ENCODE measurements around the gene MINK1. TPM values are rescaled to one million over a fixed set of nuclear protein-coding genes. Genes with fewer than 3 reads are reported as not detected.

MINK1 gene
- total RNA-seq, 1 donor from 2014 or later: 45.6 TPM

DNA sequence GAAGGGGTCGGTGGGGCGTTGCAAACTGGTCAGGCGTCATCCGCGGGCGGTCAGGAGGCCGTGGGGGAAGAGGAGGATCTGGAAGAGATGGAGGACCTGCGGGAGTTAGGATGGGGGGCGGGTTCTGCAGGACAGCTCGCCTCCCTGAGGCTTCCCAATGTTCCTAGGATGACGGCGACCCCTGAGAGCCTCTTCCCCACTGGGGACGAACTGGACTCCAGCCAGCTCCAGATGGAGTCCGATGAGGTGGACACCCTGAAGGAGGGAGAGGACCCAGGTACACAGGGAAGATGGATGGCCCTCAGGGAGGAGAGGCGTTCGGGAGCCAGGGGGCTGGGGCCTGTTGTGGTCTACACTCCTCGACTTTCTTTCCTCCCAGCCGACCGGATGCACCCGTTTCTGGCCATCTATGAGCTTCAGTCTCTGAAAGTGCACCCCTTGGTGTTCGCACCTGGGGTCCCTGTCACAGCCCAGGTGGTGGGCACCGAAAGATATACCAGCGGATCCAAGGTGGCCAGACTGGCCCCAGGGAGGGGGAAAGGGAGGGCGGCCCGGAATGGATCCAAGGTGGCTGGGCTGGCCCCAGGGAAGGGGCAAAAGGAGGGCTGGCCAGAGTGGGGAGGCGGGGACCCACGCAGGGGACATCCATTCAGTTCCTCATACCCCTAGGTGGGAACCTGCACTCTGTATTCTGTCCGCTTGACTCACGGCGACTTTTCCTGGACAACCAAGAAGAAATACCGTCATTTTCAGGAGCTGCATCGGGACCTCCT is 25.3 kb upstream of the MINK1 start:
- H3K27me3 ChIP-seq: no peaks in the 10 kb centered on the region
- H3K27ac ChIP-seq: peak overlapping the region in 1 of 2 donors; percentile 70
- DNase-seq (ENCODE audit: low spot score in 2 of 2): peak in 1 of 2 donors; percentile 67
- H3K4me3 ChIP-seq: peak overlapping the region; percentile 71 to 91
- no peaks in the 10 kb centered on the region for H3K9me3 ChIP-seq
- H3K4me1 ChIP-seq: peaks cover 14 to 15% of the 10 kb centered on the region in 2 donors
- peaks cover 3 to 5% of the 10 kb centered on the region in 2 donors for H3K36me3 ChIP-seq
- no peak for TF ChIP-seq CTCF (IDR thresholded peaks at IDR 0.05)
- intact Hi-C loops (cut with DNase I): loop anchor here (1.0 kb wide), 1 partner anchor 17 kb away; no protein-coding TSS in a partner anchor

DNA sequence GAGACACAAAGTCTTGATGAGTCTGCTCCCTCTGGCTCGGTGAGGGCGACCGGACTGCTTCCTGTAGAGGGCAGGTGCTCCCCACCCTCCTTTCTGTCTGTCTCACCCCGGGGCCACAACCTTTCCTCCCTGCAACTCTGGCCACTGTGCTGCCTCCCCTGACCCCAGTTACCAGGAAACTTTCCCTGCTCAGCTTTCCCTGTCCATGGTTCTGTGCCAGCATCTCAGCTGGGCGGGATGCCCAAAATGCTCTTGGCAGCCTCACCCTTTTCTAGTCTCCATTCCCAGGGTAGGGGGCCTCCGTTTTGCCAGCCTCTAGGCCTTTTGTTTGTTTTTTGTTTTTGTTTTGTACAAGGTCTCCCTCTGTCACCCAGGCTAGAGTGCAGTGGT is 24.8 kb upstream of the MINK1 start:
- DNase-seq (ENCODE audit: low spot score in 2 of 2): no peak
- Histone ChIP-seq H3K4me3 (peak overlapping the region; percentile 71 to 91), H3K36me3 (peaks cover 3 to 5% of the 10 kb centered on the region in 2 donors), H3K27me3 (no peaks in the 10 kb centered on the region), H3K9me3 (no peaks in the 10 kb centered on the region), H3K27ac (no peak overlapping the region), H3K4me1 (peaks cover 14 to 15% of the 10 kb centered on the region in 2 donors)
- TF ChIP-seq CTCF (IDR thresholded peaks at IDR 0.05): no peak
- intact Hi-C loops (cut with DNase I): no loop called here

DNA sequence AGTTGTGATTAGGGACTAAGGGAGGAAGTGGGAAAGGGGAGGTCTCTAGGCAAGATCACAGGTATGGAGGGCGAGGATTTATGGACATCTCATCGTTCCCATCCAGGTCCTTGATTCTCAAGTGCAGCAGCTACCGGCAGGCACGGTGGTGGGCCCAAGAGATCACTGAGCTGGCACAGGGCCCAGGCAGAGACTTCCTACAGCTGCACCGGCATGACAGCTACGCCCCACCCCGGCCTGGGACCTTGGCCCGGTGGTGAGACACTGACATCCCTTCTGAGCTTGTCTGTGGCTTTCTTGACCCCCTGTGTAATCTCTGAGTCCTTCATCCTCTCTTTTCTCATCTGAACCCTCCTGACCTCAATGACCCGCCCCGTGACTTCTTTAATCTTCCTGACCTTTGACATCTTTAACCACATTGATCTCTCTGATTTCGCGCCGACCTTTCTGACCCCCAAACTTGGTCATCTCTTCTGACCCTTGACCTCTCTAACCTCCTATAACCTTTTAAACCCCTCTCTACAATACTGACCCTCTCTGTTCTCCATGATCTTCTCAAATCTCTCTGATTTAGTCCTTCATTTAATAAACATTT is 22.3 kb upstream of the MINK1 start:
- TF ChIP-seq CTCF (IDR thresholded peaks at IDR 0.05): no peak
- H3K27me3 ChIP-seq: no peaks in the 10 kb centered on the region
- no peak for DNase-seq (ENCODE audit: low spot score in 2 of 2)
- H3K4me3 ChIP-seq: no peak overlapping the region
- intact Hi-C loops (cut with DNase I): no loop called here
- H3K9me3 ChIP-seq: no peaks in the 10 kb centered on the region
- H3K27ac ChIP-seq: no peak overlapping the region
- peaks cover 5 to 20% of the 10 kb centered on the region in 2 donors for H3K36me3 ChIP-seq
- peaks cover 14 to 15% of the 10 kb centered on the region in 2 donors for H3K4me1 ChIP-seq

GRCh38 chr17:4811471-4811870 is 21.7 kb upstream of the MINK1 start:
- Histone ChIP-seq H3K4me1 (peaks cover 10 to 14% of the 10 kb centered on the region in 2 donors), H3K36me3 (peaks cover 10 to 27% of the 10 kb centered on the region in 2 donors), H3K9me3 (no peaks in the 10 kb centered on the region), H3K27ac (no peak overlapping the region), H3K4me3 (no peak overlapping the region), H3K27me3 (no peaks in the 10 kb centered on the region)
- TF ChIP-seq CTCF (IDR thresholded peaks at IDR 0.05): no peak
- intact Hi-C loops (cut with DNase I): no loop called here
- no peak for DNase-seq (ENCODE audit: low spot score in 2 of 2)

- no peak for DNase-seq (ENCODE audit: low spot score in 2 of 2)
- no peak for TF ChIP-seq CTCF (IDR thresholded peaks at IDR 0.05)
- Histone ChIP-seq H3K27me3 (no peaks in the 10 kb centered on the region), H3K4me3 (no peak overlapping the region), H3K36me3 (peaks cover 14 to 38% of the 10 kb centered on the region in 2 donors), H3K4me1 (peaks cover 9 to 14% of the 10 kb centered on the region in 2 donors), H3K27ac (no peak overlapping the region), H3K9me3 (no peaks in the 10 kb centered on the region)
- intact Hi-C loops (cut with DNase I): no loop called here
Observed at GRCh38 chr17:4812690-4813089, 20.4 kb upstream of the MINK1 start.
